ENCODE results near the gene SERPINE1. TPM values are rescaled to one million over a fixed set of nuclear protein-coding genes. Genes with fewer than 3 reads are reported as not detected.
A peak's percentile ranks its signal among the peaks of the same experiment; 100 is the strongest.
"Not testable (repeated sequence)": the region's sequence is repeated elsewhere in the genome, so short reads cannot be mapped to it uniquely, and the experiment has no call there.

The SERPINE1 gene
- 5.3 TPM for total RNA-seq

DNA sequence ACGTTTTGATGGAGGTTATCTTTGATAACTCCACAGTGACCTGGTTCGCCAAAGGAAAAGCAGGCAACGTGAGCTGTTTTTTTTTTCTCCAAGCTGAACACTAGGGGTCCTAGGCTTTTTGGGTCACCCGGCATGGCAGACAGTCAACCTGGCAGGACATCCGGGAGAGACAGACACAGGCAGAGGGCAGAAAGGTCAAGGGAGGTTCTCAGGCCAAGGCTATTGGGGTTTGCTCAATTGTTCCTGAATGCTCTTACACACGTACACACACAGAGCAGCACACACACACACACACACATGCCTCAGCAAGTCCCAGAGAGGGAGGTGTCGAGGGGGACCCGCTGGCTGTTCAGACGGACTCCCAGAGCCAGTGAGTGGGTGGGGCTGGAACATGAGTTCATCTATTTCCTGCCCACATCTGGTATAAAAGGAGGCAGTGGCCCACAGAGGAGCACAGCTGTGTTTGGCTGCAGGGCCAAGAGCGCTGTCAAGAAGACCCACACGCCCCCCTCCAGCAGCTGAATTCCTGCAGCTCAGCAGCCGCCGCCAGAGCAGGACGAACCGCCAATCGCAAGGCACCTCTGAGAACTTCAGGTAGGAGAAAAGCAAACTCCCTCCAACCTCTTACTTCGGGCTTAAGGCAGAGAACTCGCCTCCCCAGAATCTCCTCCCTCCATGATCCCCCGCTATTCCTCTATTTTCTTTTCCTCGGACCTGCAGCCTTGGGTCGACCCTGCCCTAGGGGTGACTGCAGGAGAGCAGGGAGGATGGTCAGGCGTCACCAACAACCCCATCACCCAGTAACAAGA lies at the start of gene SERPINE1:
Gene SERPINE1 (plus strand): TSS at position 454 of the 809 bp plus-strand sequence. CDS start 1,290 bp downstream, outside the sequence.
- peak; percentile 95 for ATAC-seq

- peak; percentile 94 for ATAC-seq
Measured at GRCh38 chr7:101077303-101078086, 49.4 kb upstream of the SERPINE1 start.

DNA sequence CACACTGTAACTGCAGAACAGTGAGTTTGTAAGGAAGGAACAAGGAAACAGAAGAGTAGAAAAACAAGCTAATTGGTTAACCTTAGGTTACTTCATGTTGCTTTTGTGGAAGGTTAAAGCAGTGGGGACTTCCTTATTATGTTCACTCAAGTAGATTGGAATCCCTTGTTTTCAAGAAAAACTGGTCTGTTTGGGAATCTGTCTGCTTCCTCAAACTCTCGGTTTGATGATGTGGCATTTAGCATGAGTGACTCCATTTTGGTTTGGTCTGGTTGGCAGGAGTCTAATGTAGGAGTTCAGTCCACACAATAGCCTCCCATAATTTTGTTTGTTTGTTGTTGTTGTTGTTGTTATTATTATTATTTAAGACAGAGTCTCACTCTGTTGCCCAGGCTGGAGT lies 45.5 kb upstream of the SERPINE1 start:
- no peak for ATAC-seq

- no peak for ATAC-seq
Measured at GRCh38 chr7:101084865-101085161, 42.1 kb upstream of the SERPINE1 start.

DNA sequence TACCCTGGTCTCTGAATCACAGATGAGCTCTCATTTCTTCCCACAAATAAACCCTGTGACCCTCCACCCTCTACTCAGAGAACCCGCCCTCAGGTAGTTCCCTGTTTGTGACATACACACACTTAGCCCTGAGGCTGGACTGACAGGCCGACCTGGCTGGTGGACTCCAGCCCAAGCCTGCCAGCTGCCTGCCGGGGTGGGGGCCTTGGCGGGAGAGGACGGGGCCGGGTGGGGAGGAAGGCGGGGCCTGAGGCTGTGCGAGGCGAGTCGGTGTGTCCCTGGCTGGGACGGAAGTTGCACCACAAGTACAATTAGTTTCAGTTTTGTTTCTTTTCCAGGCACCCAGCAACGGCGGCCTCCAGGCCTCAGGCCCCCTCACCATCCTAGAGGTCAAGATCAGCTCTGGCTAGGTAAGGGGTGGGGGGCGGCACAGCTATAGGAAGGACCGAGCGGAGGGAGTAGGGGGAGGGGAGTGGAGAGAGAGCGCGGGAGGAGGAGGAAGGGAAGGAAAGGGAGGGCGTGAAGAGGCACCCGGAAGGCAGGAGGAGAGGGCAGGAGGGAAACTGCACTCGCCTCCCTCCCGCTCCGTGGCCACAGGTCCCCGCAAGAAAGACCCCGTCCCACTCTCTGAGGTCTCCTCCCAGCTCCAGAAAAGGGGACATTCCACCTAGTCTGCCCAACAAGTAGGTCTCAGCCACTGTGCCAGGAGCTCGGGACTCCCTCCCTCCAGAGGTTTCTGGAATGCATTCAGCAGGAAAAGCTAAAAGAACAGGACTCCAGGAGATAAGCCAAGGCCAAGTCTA lies 41.5 kb upstream of the SERPINE1 start, which contains the start of gene TRIM56:
Gene TRIM56 (plus strand): TSS at position 320 of the 803 bp plus-strand sequence. CDS start 1,832 bp downstream, outside the sequence.
- peak; percentile 92 for ATAC-seq

- peak; percentile 3 for ATAC-seq
Measured at GRCh38 chr7:101087334-101088068, 39.4 kb upstream of the SERPINE1 start.

DNA sequence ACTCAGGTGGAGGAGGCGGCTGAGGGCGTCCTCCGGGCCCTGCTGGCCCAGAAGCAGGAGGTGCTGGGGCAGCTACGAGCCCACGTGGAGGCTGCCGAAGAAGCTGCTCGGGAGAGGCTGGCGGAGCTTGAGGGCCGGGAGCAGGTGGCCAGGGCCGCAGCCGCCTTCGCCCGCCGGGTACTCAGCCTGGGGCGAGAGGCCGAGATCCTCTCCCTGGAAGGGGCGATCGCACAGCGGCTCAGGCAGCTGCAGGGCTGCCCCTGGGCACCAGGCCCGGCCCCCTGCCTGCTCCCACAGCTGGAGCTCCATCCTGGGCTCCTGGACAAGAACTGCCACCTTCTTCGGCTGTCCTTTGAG lies 38.9 kb upstream of the SERPINE1 start:
- ATAC-seq = no peak

- no peak for ATAC-seq
Measured at GRCh38 chr7:101088858-101089529, 37.9 kb upstream of the SERPINE1 start.

- no peak for ATAC-seq
Measured at GRCh38 chr7:101089876-101090275, 37.0 kb upstream of the SERPINE1 start.

GRCh38 chr7:101092266-101092905 lies 34.5 kb upstream of the SERPINE1 start:
- not testable (repeated sequence) for ATAC-seq

- no peak for ATAC-seq
Measured at GRCh38 chr7:101093906-101094305, 33.0 kb upstream of the SERPINE1 start.

- no peak for ATAC-seq
Measured at GRCh38 chr7:101094376-101094775, 32.5 kb upstream of the SERPINE1 start.

DNA sequence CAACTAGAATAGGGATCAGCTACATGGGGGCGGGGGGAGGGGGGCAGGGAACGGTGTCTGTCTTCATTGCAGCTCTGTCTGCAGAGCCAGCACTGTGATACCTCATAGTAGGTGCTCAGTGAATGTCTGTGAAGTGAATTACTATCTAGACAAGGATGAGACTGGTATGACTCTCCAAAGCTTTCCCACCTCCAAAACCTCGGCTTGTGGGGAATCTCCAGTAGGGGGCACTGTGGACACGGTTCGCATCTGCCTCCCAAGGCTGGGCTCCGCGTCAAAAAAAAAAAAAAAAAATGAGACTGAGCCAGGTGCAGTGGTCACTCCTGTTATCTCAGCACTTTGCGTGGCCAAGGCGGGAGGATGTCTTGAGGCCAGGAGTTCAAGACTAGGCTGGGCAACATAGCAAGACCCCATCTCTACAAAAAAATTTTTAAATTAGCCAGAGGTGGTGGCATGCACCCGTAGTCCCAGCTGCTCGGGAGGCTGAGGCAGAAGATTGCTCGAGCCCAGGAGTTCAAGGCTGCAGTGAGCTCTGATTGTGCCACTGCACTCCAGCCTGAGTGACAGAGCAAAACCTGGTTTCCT lies 32.0 kb upstream of the SERPINE1 start:
- ATAC-seq = peak; percentile 59

DNA sequence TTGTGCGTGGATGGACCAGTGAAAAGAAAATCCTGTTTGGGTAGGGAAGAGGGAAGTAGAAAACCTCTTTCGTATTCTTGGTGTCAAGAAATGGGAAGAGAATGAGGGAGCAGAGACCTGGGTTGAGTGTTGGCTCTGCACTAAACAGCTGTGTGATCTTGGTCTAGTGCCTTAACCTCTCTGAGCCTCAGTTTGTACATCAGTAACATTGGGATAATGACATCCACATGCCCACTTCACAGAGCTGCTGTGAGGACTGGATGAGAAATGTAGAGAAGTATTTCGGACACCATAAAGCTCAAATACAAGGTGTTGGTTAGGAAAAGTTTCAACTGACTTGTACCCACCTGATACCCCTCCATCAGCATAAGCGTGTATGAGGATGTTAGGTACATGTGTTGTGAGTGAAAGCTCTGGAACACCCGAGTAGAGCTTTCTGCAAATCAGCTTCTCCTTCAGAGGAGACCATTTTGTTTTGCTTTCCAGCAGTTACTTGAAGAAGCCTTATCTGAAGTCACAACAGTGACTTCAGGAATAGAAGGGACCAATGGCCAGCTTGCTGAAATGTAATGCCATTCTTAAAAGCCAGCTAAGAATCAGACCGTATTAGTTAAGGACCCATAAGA lies 30.5 kb upstream of the SERPINE1 start:
- ATAC-seq = no peak

DNA sequence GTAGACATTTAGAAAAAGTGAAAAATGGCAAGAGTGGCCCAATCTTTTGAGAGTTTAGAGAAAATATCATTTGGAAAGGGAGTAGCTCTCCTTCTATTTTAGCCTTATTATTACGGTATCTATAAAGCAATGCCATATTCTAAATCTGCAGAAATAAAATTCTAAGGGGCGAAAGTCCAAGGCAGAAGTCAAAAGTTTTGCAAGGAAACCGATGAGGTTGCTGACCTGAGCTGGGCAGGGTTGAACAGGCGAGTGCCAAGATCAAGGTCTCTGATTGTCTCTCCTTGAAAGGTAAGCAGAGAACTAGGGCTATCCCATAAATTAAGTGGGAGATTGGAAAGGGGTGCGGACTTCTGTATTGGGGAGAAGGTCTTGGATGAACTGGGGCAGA lies 30.0 kb upstream of the SERPINE1 start:
- no peak for ATAC-seq

DNA sequence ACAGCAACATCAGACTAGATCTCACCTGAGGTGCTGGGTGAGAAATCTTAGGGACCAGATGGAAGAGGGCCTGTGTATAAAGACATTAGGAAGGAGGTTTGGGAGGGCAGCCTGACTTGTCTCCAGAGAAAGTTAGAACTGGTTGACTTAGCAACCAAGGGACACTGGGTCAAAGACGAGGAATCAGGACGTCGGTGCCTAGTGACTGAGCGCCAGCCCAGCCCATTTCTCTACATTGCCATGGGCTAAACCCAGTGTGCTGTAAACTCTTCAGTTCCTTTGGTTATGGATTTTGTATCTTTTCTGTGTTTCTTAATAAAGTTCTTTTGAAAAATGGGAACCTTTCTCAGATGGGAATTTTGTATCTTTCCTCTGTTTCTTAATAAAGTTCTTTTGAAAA lies 29.3 kb upstream of the SERPINE1 start:
- ATAC-seq = no peak

- peak; percentile 93 for ATAC-seq
Measured at GRCh38 chr7:101099969-101100781, 26.7 kb upstream of the SERPINE1 start.

- ATAC-seq = no peak
Measured at GRCh38 chr7:101100858-101101847, 25.8 kb upstream of the SERPINE1 start.
